B cell (primary cell): ENCODE data around the gene SERTAD3. TPM values are rescaled to one million over a fixed set of nuclear protein-coding genes. Genes with fewer than 3 reads are reported as not detected.

ENCODE experiments used
- ATAC-seq: fragments of 200-7000 bp; cut with Tn5 transposase; one replicate; pipeline ENCODE4 v1.10.0; 2021; ENCODE audit warnings: low read depth, mild to moderate bottlenecking, moderate number of reproducible peaks, moderate library complexity
- CTCF ChIA-PET: fragments of 350-600 bp; sonication (Branson Sonifier 250); formaldehyde crosslinking; loops from one replicate; lab custom pipeline; 2021; ENCODE audit warnings: antibody characterized with exemption, inconsistent platforms; lab: Charles Lee
- POLR2A ChIA-PET: fragments of 350-600 bp; sonication (Branson Sonifier 250); formaldehyde crosslinking; loops from one replicate; lab custom pipeline; 2021; ENCODE audit warnings: antibody characterized with exemption; lab: Charles Lee
- DNase-seq: peaks from one replicate; pipeline ENCODE4 v3.0.0; 2013
- H2AFZ ChIP-seq: 2 replicates; pipeline ENCODE4 v1.6.1; 2012; ENCODE audit warnings: mild to moderate bottlenecking, low read depth, low read length; ENCODE audit not compliant: insufficient read depth, poor library complexity, severe bottlenecking
- H3K27ac ChIP-seq, 2 donors: 1 replicate in 1 of 2; 2 replicates in 1 of 2; pipeline ENCODE4 v1.5.1; 2012 to 2013; ENCODE audit warnings: low read length in 2 of 2, mild to moderate bottlenecking in 2 of 2, moderate library complexity in 1 of 2
- H3K27me3 ChIP-seq, 4 experiments: fragments of 200-600 bp in 1 of 4; sonication (generic) in 1 of 4; replicated peaks in 1 of 4; 1 replicate in 2 of 4; 2 replicates in 2 of 4; pipeline versions ENCODE4 v1.6.1 to v1.7.0; 2013 to 2016; ENCODE audit warnings: low read length in 3 of 4, mild to moderate bottlenecking in 2 of 4, mixed read lengths in 1 of 4, moderate library complexity in 1 of 4; ENCODE audit not compliant: insufficient read depth in 4 of 4, control insufficient read depth in 3 of 4; ENCODE audit errors: control extremely low read depth in 1 of 4
- H3K36me3 ChIP-seq, 2 experiments: replicated peaks in 1 of 2; 1 replicate in 1 of 2; 2 replicates in 1 of 2; pipeline versions ENCODE4 v1.6.1 to v1.7.1; 2013; ENCODE audit warnings: low read length in 1 of 2; ENCODE audit not compliant: insufficient read depth in 2 of 2, control insufficient read depth in 1 of 2; ENCODE audit errors: control extremely low read depth in 1 of 2, extremely low read depth in 1 of 2
- H3K4me1 ChIP-seq, 2 donors: fragments of 200-600 bp in 1 of 2; sonication (generic) in 1 of 2; 1 replicate in 1 of 2; 2 replicates in 1 of 2; pipeline versions ENCODE4 v1.5.1 to v1.6.1; 2013 to 2017; ENCODE audit warnings: low read length in 2 of 2; ENCODE audit not compliant: control insufficient read depth in 2 of 2, insufficient read depth in 2 of 2
- H3K4me2 ChIP-seq: replicated peaks from 2 replicates; pipeline ENCODE3; 2012; ENCODE audit warnings: mild to moderate bottlenecking, low read depth, low read length; ENCODE audit not compliant: poor library complexity, severe bottlenecking
- H3K4me3 ChIP-seq, 5 experiments: fragments of 200-600 bp in 1 of 5; sonication (generic) in 1 of 5; 1 replicate in 3 of 5; 2 replicates in 2 of 5; pipeline versions ENCODE4 v1.5.1 to v1.7.0; 2011 to 2016; ENCODE audit warnings: low read length in 4 of 5, mild to moderate bottlenecking in 4 of 5, low read depth in 2 of 5, control low read depth in 1 of 5, moderate library complexity in 1 of 5; ENCODE audit not compliant: insufficient read depth in 1 of 5; ENCODE audit errors: control extremely low read depth in 1 of 5, extremely low read depth in 1 of 5
- H3K79me2 ChIP-seq: fragments of 200-600 bp; sonication (generic); one replicate; pipeline ENCODE4 v1.6.0; 2016; ENCODE audit warnings: low read length; ENCODE audit not compliant: control insufficient read depth, insufficient read depth
- H3K9ac ChIP-seq: fragments of 200-600 bp; sonication (generic); 2 replicates; pipeline ENCODE4 v1.6.1; 2017; ENCODE audit warnings: mild to moderate bottlenecking, low read length, moderate library complexity
- H3K9me3 ChIP-seq, 3 donors: one replicate each; pipeline versions ENCODE4 v1.6.1 to v1.7.1; 2013; ENCODE audit warnings: low read length in 2 of 3; ENCODE audit not compliant: control insufficient read depth in 2 of 3, insufficient read depth in 1 of 3; ENCODE audit errors: control extremely low read depth in 1 of 3
- H4K20me1 ChIP-seq: 2 replicates; pipeline ENCODE4 v1.6.0; 2012; ENCODE audit warnings: mild to moderate bottlenecking, low read length; ENCODE audit not compliant: insufficient read depth, control insufficient read depth, poor library complexity, severe bottlenecking
- H3K27ac Mint-ChIP-seq: one replicate; pipeline ENCODE4 v1.8.0; 2021; ENCODE audit warnings: mixed read lengths
- H3K27me3 Mint-ChIP-seq: one replicate; pipeline ENCODE4 v1.8.0; 2021; ENCODE audit warnings: mixed read lengths
- H3K4me1 Mint-ChIP-seq: one replicate; pipeline ENCODE4 v1.8.0; 2021; ENCODE audit warnings: mixed read lengths
- H3K4me3 Mint-ChIP-seq: one replicate; pipeline ENCODE4 v1.8.0; 2021; ENCODE audit warnings: mixed read lengths
- H3K9me3 Mint-ChIP-seq: one replicate; pipeline ENCODE4 v1.8.0; 2022; ENCODE audit warnings: mixed read lengths; ENCODE audit not compliant: insufficient read depth
- CTCF ChIP-seq: fragments of 200-600 bp; IDR thresholded peaks from one replicate; pipeline ENCODE4 v1.8.0; 2022; ENCODE audit warnings: antibody characterized with exemption, mild to moderate bottlenecking
- EZH2 ChIP-seq: IDR thresholded peaks from 2 replicates; pipeline ENCODE4 v1.6.1; 2012; ENCODE audit warnings: borderline replicate concordance, low read depth, mild to moderate bottlenecking, moderate library complexity, low read length; ENCODE audit not compliant: insufficient read depth, poor library complexity, severe bottlenecking
- WGBS: methylation state at CpG from one replicate; pipeline ENCODE4 v1.1.5; 2013; ENCODE audit warnings: missing lambda C conversion rate; ENCODE audit not compliant: insufficient coverage; 5-methylcytosine and 5-hydroxymethylcytosine counted together
- intact Hi-C: fragments of 100-400 bp; cut with micrococcal nuclease; formaldehyde crosslinking; loops from one replicate; pipeline ENCODE4 v1.10.0; 2022
- polyA plus RNA-seq: library from polyadenylated mRNA; depleted of rRNA; stranded (reverse); fragments of >200 nt; gene quantifications from 2 replicates; pipeline ENCODE4 v1.2.3, GENCODE V29; 2012
- total RNA-seq, 2 donors: library from RNA; stranded (reverse); fragments of 120-200 nt in 1 of 2; gene quantifications; 1 replicate in 1 of 2; 2 replicates in 1 of 2; pipeline versions ENCODE4 v1.2.3 to v1.2.4, GENCODE V29; 2013 to 2022

SERTAD3 gene
- total and polyA plus RNA-seq, 2 donors (not counting 1 experiment from before 2014, with no cell fraction given): 41.6 to 43.9 TPM

GRCh38 chr19:40444825-40445312 is 734 bp upstream of the SERTAD3 start:
- CTCF ChIA-PET: interaction anchor here (1.1 to 5.6 kb wide), 7 partner anchors 19 to 140 kb away, joined by 4 to 87 read pairs (median 5); partner anchors contain the start of genes C19orf47, PLD3 and SERTAD1
- intact Hi-C loops: loop anchor here (1.0 to 5.0 kb wide), 8 partner anchors 20 to 817 kb away; partner anchors contain the start of genes AKT2, BLVRB, C19orf47 and HNRNPUL1
- Histone ChIP-seq H3K27me3 (no peaks in the 10 kb centered on the region), H3K4me1 (peaks cover 12% of the 10 kb centered on the region in 2 donors), H3K9me3 (no peaks in the 10 kb centered on the region), H3K27ac (peak overlapping the region; percentile 66 to 92), H2AFZ (peak overlapping the region; percentile 78), H3K4me3 (peak overlapping the region; percentile 68 to 96 (median 91)), H3K9ac (peak overlapping the region; percentile 84), H4K20me1 (peaks cover 23% of the 10 kb centered on the region), H3K4me2 (peak overlapping the region; percentile 95), H3K79me2 (peaks cover 39% of the 10 kb centered on the region), H3K36me3 (peaks cover 2 to 16% of the 10 kb centered on the region in 2 experiments)
- no peak for ATAC-seq
- 19% methylated on average over 15 of the region's 18 CpGs for WGBS
- TF ChIP-seq CTCF (peak; percentile 42), EZH2 (no peak)
- no peak for DNase-seq
- H3K27me3 Mint-ChIP-seq: no peaks in the 10 kb centered on the region
- peaks cover 23% of the 10 kb centered on the region for H3K4me1 Mint-ChIP-seq
- H3K4me3 Mint-ChIP-seq: peak overlapping the region; percentile 97
- H3K27ac Mint-ChIP-seq: peak overlapping the region; percentile 95
- POLR2A ChIA-PET: interaction anchor here (3.2 to 3.7 kb wide), 2 partner anchors 19 to 24 kb away, joined by 32 to 63 read pairs; partner anchors contain the start of gene SERTAD1
- H3K9me3 Mint-ChIP-seq: no peaks in the 10 kb centered on the region
